ENCODE measurements around the gene P3H2.

DNA sequence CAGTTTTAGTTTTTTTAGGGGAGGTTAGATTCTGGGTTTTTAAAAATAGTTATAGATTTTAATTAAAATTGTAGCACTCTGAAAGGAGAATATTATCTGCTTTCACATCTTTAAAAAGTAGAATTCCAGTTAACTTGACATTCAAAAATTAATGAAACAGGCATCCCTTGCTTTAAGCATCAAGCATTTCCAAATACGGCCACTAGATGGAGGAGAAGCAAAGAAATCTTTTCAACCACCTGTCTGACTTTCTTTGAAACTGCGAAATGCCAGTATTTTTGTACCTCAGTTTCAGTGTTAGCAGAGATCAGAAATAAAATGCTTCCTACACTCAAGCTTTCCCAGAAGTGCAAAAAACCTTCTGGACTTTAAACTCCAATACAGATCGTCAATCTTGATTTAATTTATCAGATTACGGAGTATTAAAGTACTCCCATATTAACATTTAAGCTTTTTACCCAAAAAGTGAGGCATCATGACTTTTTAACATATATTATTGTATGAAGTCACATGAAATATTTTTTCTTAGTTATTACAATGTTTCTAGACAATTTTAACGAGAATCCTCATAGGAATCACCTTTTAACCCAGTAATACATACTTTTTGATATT, 153.3 kb downstream of the P3H2 start:
- TF ChIP-seq, protein P1, sequence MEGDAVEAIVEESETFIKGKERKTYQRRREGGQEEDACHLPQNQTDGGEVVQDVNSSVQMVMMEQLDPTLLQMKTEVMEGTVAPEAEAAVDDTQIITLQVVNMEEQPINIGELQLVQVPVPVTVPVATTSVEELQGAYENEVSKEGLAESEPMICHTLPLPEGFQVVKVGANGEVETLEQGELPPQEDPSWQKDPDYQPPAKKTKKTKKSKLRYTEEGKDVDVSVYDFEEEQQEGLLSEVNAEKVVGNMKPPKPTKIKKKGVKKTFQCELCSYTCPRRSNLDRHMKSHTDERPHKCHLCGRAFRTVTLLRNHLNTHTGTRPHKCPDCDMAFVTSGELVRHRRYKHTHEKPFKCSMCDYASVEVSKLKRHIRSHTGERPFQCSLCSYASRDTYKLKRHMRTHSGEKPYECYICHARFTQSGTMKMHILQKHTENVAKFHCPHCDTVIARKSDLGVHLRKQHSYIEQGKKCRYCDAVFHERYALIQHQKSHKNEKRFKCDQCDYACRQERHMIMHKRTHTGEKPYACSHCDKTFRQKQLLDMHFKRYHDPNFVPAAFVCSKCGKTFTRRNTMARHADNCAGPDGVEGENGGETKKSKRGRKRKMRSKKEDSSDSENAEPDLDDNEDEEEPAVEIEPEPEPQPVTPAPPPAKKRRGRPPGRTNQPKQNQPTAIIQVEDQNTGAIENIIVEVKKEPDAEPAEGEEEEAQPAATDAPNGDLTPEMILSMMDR (conservative IDR thresholded peaks at IDR 0.05; ENCODE audit: low read length), result peak; percentile 91
- TF ChIP-seq EZH2phosphoT487 (IDR thresholded peaks at IDR 0.05; ENCODE audit: borderline replicate concordance), result no peak
